HG03108 (cell line): ENCODE data around the gene SLC39A3.

Experiments
- ATAC-seq: cut with Tn5 transposase; IDR thresholded peaks from one replicate; pipeline ENCODE4 v1.9.1; 2021; ENCODE audit warnings: moderate library complexity; ENCODE audit not compliant: unreplicated experiment

SLC39A3 gene

DNA sequence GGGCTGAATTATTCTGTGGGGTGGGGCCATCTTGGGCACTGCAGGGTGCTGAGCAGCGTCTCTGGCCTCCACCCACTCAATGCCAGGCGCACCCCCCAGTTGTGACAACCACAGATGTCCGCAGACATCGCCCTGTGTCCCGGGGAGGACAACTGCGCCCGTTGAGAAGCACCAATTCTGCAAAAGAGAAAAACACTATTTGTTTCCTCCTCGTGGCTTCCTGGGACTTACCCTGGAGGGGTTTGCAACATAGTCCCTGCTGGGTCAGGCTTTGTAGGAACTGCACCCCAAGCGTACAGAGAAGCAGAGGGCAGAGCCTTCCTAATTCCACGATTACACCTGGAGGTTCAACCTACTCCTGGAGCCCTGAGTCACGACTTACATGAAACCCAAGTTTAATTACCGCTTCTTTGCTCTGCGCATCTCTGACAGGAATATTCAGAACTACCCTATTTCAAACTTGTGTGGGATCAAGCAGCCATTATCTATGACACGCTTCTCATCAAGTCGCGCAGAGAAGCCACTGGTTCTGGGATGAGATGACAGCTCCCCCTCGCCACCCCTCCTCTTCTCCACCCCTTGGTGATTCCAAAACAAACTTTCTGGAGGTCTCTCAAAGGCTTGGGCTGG is 11.1 kb upstream of the SLC39A3 start:
- no peak for ATAC-seq

DNA sequence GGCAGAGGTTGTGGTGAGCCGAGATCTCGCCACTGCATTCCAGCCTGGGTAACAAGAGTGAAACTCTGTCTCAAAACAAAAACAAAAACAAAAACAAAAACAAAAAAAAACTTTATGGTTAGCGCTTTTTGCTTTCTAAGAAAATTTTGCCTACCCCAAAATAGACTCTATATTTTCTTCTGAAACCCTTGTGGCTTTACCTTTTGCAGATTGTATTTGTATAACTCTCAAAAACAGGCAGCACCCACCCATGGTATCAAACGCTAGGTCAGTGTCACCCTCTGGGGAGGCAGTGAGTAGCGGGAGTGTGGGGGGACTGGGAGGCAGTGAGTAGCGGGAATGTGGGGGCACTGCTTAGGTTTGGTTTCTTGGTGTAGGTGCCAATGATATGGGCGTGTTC is 7.5 kb upstream of the SLC39A3 start:
- ATAC-seq = no peak

GRCh38 chr19:2744113-2744512 is 4.3 kb upstream of the SLC39A3 start:
- no peak for ATAC-seq

- no peak for ATAC-seq
Observed at GRCh38 chr19:2743099-2743498, 3.3 kb upstream of the SLC39A3 start.

DNA sequence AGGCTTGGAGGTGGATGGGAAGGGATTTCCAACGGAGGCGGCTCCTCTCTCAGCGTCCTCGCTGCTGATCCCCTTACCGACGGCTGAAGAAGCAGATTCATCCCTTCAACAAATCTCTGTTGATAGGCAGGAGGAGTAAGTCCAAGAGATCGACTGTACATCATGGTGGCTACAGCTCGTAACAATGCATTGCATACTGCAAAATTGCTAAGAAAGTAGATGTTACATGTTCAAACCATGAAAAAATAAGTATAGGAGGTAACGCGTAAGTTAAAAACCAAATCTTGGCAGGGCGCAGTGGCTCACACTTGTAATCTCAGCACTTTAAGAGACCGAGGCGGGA is 468 bp upstream of the SLC39A3 start:
- ATAC-seq = no peak

GRCh38 chr19:2736550-2737190 is 3.1 kb downstream of the SLC39A3 start:
- ATAC-seq = no peak

DNA sequence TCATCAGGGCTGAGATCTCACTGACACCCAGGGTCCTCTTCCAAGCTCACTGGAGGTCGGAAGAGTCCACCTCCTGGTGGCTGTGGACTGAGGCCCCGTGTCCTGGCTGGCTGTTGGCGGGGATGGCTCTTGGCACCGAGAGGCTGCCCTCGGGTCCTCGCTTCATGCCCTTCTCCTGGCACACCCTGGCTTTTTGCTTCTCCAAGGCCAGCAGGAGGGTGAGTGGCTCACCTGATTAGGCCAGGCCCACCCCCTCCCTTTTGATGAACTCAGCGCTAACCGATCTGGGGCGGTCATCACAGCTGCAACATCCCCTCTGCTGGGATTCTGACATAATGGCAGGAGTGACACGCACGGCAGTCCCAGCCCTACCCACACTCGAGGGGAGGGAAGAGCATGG is 4.4 kb downstream of the SLC39A3 start:
- ATAC-seq = no peak

DNA sequence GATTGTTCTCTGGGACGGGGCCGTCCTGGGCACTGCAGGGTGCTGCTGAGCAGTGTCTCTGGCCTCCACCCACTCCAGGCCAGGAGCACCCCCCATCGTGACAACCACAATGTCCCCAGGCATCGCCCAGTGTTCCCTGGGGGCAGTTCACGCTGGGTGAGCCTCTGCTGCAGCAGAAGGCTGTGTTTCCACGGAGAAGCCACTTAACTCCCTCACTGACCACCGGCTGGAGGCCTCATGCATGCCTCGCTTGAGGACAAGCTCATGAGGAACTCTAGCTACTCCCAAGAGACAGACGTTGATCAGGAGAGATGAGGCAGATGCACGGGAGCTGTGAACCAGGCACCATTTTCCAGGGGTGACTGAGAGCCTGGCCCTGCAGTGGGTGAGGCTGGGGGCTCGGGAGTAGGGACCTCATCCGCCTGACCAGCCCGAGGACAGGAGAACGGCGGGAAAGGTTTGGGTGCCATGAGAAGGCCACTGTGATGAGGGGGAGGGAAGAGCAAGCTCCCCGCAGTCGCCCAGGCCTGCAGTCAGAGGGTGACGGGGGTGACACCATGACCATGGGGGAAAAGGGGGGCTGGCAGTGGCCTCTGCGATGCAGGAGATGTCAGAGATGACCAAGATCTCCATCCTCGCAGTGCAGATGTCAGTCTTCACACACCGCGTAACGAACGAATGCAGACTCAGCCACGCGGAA is 5.1 kb downstream of the SLC39A3 start:
- no peak for ATAC-seq

DNA sequence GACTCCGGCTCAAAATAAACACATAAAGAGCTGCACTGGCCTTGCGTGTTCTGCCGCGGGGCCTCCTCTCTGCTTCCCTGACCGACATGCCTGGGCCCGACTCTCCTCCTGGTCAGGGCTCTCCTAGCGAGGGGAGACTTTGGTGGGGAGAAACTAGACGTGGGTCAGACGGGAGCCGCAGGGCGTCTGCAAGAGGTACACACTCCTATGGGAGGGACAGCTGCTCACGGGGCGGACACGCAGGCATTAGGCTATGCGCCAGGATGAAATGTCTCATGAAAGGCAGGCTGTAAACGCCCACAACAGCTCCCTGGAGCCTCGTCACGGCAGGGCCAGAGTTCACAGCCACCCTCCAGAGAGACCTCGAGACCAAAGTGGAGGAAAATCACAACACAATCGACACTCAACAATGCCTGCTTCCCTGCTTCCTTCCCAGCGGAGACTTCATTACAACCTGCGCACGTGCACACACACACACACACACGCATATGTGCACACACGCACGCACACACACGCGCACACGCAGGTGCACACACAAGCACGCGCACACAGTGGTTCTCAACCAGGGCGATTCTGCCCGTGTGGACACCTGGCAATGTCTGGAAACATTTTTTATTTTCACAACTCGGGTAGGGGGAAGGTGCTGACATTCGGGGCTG is 5.8 kb downstream of the SLC39A3 start:
- ATAC-seq = no peak

DNA sequence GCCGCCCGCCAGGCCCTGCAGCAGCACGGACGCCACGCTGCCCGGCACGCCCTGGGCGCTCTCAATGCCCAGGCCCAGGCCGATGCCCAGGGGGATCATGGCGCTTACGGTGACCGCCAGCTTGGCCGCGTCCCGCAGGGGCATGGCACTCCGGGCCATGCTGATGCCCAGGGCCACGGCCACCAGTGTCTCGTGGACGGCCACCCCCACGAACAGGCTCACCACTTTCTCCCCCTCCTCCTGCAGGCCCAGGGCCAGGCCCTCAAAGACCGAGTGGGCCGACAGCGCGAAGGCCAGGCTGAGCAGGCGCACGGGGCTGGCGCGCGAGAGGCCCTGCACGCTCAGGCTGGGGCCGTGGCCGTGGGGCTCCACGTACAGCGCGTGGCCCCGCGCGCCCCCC is 6.9 kb downstream of the SLC39A3 start:
- ATAC-seq = no peak

DNA sequence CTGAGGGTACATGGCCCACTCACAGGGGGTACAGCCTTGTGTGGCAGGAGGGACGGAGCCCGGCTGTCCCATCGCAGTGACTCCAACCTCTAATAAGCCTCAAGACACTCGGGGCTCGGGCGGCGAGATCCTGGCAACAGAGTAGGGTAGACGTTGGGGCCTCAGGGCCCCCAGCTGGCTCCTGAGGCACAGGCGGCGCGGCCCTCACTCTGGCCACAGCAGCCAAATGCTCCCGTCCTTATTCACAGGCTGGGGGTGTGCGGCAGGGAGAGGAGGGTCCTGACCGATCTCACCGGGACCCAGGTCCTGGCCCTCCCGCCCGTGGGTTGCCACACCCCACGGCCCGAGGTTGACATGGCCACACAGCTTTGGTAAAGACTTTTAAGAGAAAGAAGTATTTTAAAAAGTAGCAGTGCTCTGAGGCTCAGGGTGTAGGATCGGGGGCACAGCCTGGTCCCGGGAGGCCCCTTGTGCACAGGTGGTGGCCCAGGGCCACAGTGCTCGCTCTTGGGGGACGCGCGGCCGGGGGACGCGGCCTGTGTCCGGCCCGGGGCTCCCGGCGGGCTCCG is 7.6 kb downstream of the SLC39A3 start:
- no peak for ATAC-seq

- no peak for ATAC-seq
Observed at GRCh38 chr19:2731181-2731995, 8.4 kb downstream of the SLC39A3 start.

DNA sequence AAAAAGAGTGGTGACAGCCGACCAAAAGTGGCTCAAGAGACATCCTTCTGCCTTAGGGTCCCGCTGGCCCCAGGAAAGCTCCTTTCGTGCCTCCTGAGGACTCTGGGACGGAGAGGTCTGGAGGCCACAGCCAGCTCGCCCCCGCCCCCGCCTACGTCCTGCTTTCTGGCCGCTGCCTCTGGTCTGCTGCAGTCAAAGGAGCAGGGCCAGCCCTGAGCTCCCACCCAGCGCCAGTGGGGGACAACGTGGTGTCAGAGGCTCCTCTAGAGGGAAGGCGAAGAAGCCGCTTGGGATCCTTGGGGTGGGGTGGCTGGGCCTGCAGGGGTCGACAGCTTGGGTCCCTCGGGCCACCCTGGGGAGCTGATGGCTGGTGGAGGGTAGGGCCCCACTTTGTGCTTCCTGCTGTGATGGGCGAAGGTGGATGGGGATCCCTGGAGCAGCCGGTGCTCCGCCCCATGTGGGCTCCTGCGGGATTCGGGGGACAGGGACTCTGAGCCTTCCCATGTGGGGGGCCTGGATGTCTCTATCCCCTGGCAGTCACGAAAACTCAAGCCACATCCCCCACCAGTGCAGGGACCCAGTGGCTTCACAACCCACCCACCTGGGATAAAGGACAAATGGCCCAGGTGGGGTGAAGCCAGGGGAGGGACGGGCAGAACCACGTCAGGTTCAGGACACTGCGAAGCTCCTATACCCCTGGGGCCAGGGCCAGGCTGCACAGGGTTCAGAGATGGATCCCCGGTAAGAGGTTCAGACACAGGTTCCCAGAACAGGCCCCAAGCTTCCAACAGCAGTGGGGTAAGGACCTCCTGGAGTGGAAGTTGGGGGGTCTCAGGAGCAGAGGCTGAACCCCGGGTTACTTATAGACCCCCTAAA is 9.6 kb downstream of the SLC39A3 start:
- no peak for ATAC-seq

DNA sequence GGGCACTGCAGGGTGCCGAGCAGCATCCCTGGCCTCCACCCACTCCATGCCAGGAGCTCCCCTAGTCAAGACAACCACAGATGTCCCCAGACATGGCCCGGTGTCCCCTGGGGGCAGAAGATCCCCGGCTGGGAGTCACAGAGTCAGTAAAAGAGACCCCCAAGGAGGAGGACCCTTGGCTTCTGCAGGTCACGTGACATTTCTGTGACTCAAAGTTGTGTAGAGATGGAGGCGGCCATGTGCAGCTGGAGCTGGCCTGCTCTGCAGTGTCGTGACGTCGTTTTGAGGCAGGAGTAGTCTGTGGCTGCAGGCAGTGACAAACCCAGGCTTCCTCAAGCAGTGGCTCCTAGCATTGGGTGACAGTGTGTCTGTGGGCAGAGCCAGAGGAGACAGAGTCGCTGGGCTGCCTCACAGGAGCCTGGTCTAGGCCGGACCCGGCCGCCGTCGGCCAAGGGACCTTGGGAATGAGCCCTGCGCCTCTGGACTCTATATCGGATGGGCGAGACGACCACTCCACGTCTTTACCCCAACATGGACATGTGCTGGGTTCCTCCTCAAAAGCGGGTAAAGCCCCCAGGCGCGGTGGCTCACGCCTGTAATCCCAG is 10.9 kb downstream of the SLC39A3 start:
- no peak for ATAC-seq

DNA sequence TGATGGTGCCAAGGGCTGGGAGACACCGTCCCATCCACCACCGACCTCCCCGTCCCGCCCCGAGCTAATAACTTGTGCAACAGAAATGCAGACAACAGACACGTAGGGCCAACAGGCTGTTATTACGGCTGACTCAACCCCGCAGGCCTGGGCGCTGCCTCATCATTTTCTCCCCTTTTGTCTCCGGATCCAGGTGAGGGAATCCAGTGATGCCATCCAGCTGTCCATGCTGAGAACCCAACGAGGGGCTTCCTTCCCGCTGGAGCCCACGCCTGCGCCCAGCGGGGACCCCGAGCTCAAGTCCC is 12.2 kb downstream of the SLC39A3 start:
- ATAC-seq = no peak

GRCh38 chr19:2726904-2727639 is 12.7 kb downstream of the SLC39A3 start:
- no peak for ATAC-seq

DNA sequence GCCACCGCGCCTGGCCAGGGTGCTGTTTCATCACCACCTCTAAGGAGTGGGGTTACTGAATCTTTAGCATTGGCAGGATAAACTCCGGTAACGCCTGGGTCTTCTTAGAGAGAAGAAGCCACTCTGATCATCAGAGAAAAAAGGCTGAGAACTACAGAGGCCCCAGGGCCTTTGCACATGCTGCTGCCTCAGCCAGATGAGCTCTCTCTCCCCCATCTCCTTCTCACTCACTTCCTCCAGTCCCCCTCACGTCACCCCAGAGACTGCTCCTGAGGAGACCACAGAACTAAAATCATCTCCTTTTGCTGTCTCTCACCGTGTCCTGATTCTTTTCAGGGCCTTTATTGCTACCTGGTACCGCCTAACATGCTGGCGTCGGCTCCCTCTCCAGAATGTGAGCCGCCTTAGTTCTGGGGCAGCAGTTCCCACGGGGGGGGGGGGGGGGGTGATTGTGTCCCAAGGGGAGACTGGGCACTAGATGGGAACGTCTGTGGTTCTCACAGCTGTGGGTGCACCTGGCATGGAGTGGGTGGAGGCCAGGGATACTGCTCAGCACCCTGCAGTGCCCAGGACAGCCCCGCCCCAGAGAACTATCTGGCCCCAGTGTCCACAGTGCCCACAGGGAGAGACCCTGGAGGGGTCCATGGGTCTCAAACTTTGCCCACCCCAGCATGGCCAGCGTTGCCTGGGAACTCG is 13.5 kb downstream of the SLC39A3 start:
- no peak for ATAC-seq

DNA sequence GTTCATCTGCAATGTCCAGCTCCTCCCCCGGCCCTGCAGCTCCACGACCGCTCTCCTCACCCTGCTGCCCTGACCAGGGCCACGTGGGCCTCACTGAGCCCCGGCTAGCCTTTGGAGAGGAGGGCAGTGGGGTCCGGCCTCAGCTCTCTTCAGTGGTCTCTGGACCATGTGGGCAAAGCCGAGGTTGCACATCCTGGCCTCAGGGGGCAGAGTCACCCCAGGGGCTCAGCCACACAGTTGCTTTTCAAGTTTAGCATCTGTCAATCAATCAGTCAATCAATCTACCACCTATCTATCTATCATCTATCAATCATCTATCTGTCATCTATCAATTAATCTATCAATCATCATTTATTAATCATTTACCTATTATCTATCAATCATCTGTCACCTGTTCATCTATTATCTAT is 15.7 kb downstream of the SLC39A3 start:
- ATAC-seq = no peak
